ENCODE data around the gene C17orf78.
A peak's percentile ranks its signal among the peaks of the same experiment; 100 is the strongest.
"Not testable (repeated sequence)": the region's sequence is repeated elsewhere in the genome, so short reads cannot be mapped to it uniquely, and the experiment has no call there.

Gene C17orf78
- 0 to 0.16 (median 0) reads per million in 18 experiments for total RNA-seq

- no peak for DNase-seq
These were observed at the start of gene C17orf78 for GRCh38 chr17:37375706-37376105. C17orf78 (plus strand) TSS chr17:37375985; CDS start chr17:37376093, 108 bp downstream.

GRCh38 chr17:37327341-37328090, 48.3 kb upstream of the C17orf78 start:
- DNase-seq = no peak

GRCh38 chr17:37338847-37339246, 36.9 kb upstream of the C17orf78 start:
- DNase-seq = no peak

- DNase-seq = no peak
These were observed 36.5 kb upstream of the C17orf78 start for GRCh38 chr17:37339321-37339720.

- no peak for DNase-seq
These were observed 35.0 kb upstream of the C17orf78 start for GRCh38 chr17:37340804-37341203.

- DNase-seq = no peak
These were observed 33.2 kb upstream of the C17orf78 start for GRCh38 chr17:37342589-37342988.

GRCh38 chr17:37344519-37344918, 31.3 kb upstream of the C17orf78 start:
- DNase-seq = no peak

GRCh38 chr17:37346863-37347402, 28.9 kb upstream of the C17orf78 start:
- DNase-seq = not testable (repeated sequence)

- not testable (repeated sequence) for DNase-seq
These were observed 18.8 kb upstream of the C17orf78 start for GRCh38 chr17:37356796-37357569.

- DNase-seq = peak; percentile 26 to 31
These were observed 17.5 kb upstream of the C17orf78 start for GRCh38 chr17:37358098-37358829.

- peak; percentile 96 for DNase-seq
These were observed 16.7 kb upstream of the C17orf78 start for GRCh38 chr17:37358830-37359681.

GRCh38 chr17:37359682-37360188, 16.1 kb upstream of the C17orf78 start:
- DNase-seq = peak; percentile 8 to 20

- peak; percentile 11 to 26 for DNase-seq
These were observed 15.2 kb upstream of the C17orf78 start for GRCh38 chr17:37360632-37361031.

GRCh38 chr17:37361543-37361942, 14.2 kb upstream of the C17orf78 start:
- DNase-seq = no peak

GRCh38 chr17:37365589-37365988, 10.2 kb upstream of the C17orf78 start:
- DNase-seq = peak in 1 of 2 donors; percentile 23

GRCh38 chr17:37368577-37368976, 7.2 kb upstream of the C17orf78 start:
- no peak for DNase-seq

- DNase-seq = peak; percentile 71 to 79
These were observed 2.1 kb upstream of the C17orf78 start for GRCh38 chr17:37373530-37374159.

- DNase-seq = no peak
These were observed 6.3 kb downstream of the C17orf78 start for GRCh38 chr17:37382056-37382455.

GRCh38 chr17:37384560-37385149, 8.9 kb downstream of the C17orf78 start:
- DNase-seq = no peak

- no peak for DNase-seq
These were observed 9.7 kb downstream of the C17orf78 start for GRCh38 chr17:37385474-37385990.

Measured in inflammatory macrophage (primary cell).